Left colon (tissue), 2 donors: ENCODE measurements around the gene GAGE10. TPM values are rescaled to one million over a fixed set of nuclear protein-coding genes. Genes with fewer than 3 reads are reported as not detected.
"Not testable (repeated sequence)": the region's sequence is repeated elsewhere in the genome, so short reads cannot be mapped to it uniquely, and the experiment has no call there.

ENCODE experiments used
- ATAC-seq: fragments of 200-7000 bp; cut with Tn5 transposase; one replicate; pipeline ENCODE4 v1.9.1; 2020; ENCODE audit warnings: mild to moderate bottlenecking, moderate library complexity
- DNase-seq, 2 donors: peaks; one replicate each; pipeline ENCODE4 v3.0.0-alpha.2; 2020
- intact Hi-C, 2 donors: fragments of 100-400 bp; cut with DNase I in 1 of 2; cut with micrococcal nuclease in 1 of 2; formaldehyde crosslinking; loops; one replicate each; pipeline versions ENCODE4 v1.11.2 to v1.14.0; 2022; cut with DNase I, micrococcal nuclease
- total RNA-seq, 2 donors: library from RNA; stranded (reverse); fragmentation: NEBNext Ultra II Directional; extraction: Animal tissue kit (Norgen Biotek cat#: 25700); gene quantifications; one replicate each; pipeline ENCODE4 v1.2.1, GENCODE V29; 2021
- donor health status: DM: no; HTN: no; CAD: no.
- donor health status: DM: yes; HTN: yes; CAD: no.

GAGE10 gene
- total RNA-seq, 2 donors from 2014 or later, result not detected

DNA sequence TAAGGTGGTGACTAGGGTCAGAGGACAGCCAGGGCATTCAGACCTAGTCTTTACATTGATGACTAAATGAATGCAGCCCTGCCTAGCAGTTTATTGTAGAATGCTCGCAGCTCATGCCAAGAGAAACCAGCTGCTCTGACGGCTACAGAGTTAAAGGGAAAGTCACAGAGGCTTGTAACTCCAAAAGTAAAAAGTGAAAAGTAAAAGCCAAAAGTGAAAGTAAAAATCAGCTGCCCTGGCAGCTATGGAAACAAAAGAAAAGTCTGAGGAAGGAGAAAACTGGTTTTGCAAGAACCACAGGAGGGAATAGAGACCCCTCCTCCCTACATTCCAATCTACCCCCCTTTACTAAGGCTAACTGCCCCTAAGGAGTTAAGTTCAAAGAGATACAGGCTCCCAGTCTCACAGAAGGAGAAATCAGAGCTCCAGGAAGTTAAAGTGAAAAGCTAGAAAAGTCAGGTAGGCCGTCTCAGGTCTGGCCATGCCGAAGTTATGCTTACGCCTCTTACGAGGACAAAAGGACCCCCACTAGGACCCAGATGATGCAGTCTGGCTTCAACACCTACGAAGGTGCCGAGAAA, 6.0 kb downstream of the GAGE10 start:
- ATAC-seq (peak; percentile 84), DNase-seq (peak in 1 of 2 donors; percentile 35)
- intact Hi-C loops, result no loop called here

DNA sequence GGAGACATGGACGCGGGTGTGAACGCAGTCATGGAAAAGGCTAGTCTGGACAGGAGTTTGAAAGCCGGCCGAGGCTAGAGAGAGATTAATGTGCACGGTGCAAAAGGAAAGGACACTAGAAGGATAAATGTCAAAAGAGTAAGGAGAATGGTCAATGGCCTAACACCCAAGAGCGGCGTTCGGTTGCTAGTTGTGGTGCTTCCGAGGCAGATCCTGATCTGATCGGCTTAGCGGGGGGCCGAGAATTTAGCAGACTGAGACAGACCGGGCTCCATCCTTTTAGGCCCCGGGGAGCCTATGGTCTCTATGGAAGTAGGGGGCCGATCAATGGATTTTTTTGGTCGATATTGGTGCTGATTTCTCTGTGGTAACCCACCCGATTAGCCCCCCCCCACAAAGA, 6.9 kb downstream of the GAGE10 start:
- intact Hi-C loops, result no loop called here
- ATAC-seq (no peak), DNase-seq (no peak)

DNA sequence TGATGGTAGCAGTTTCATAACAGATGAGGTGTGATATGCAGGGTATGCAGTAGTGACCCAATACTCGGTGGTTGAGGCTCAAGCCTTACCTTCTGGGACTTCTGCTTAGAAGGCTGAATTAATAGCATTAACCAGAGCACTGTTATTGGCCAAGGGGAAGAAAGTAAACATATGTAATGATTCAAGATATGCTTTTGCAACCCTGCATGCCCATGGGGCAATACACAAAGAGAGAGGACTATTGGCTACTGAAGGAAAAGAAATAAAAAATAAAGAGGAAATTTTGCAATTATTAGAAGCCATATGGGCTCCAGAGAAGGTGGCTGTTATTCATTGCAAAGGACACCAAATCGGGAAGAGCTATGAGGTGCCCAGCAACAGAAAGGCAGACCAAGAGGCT, 8.7 kb downstream of the GAGE10 start:
- DNase-seq, result no peak
- intact Hi-C loops, result no loop called here
- ATAC-seq, result no peak

DNA sequence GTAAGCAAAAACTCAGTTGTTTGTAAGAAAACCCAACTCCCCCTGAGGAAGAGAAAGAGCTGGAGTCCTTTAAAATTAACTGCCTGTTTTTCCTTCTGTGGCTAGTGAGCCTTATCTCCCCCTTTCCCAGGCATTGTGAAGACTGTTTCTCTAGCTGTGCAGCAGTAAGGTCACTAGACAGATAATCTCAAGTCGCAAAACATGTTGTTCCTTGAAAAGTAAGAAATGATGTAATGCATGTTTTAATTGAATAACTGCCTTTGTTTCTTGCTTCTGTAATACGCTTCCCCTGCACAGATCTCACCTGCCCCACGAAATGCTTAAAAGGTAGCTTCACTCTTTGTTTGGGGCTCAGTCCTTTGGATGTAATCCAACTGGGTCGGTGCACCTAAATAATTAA, 12.6 kb downstream of the GAGE10 start:
- ATAC-seq (no peak), DNase-seq (no peak)
- intact Hi-C loops, result no loop called here

DNA sequence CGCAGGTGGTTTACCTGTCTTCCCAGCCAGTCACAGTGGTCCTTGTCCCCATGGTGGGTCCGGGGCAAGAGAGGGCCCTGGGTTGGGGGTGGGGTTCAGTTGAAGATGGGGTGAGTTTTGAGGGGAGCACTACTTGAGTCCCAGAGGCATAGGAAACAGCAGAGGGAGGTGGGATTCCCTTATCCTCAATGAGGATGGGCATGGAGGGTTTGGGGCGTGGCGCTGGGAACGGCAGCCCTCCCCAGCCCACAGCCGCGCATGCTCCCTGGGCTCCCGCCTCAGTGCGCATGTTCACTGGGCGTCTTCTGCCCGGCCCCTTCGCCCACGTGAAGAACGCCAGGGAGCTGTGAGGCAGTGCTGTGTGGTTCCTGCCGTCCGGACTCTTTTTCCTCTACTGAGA, 18.3 kb downstream of the GAGE10 start, which contains the start of gene GAGE12J:
Gene GAGE12J (plus strand): TSS at position 301 of the 400 bp plus-strand sequence. CDS start 1,157 bp downstream, outside the sequence.
- DNase-seq, ATAC-seq, intact Hi-C loops: not testable (repeated sequence)

DNA sequence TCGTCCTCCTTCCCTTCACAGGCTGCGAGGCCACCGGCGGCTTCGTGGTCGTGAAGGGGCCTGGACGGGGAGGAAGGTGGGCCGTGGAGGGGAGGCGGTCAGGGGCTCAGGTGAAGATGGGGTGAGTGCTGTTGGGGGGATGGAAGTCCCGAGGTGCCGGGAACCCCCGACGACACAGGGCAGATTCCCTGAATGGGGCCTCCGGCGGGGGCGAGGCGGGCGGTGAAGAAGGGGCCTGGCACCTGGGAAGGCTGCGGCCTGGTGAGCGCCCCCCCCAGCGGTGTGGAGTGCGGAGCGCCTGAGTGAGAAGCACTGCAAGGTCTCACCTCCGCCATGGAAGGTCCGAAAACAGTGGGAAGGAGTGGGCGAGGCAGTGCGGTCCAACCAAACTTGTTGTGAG, 18.8 kb downstream of the GAGE10 start:
- ATAC-seq, DNase-seq, intact Hi-C loops: not testable (repeated sequence)

DNA sequence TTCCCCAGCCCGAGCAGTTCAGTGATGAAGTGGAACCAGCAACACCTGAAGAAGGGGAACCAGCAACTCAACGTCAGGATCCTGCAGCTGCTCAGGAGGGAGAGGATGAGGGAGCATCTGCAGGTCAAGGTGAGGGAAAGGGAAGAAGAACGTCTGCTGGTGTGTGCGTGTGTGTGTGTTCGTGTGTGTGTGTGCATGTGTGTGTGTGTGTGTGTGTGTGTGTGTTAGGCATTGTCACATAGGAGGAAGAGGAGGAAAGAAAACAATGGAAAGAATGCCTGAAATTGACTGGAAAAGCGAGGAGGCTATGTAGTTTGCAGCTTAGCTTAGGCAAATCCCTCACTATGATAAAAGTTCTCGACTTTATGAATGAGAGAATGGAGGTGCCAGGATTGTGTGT, 20.3 kb downstream of the GAGE10 start:
- ATAC-seq, intact Hi-C loops, DNase-seq: not testable (repeated sequence)

DNA sequence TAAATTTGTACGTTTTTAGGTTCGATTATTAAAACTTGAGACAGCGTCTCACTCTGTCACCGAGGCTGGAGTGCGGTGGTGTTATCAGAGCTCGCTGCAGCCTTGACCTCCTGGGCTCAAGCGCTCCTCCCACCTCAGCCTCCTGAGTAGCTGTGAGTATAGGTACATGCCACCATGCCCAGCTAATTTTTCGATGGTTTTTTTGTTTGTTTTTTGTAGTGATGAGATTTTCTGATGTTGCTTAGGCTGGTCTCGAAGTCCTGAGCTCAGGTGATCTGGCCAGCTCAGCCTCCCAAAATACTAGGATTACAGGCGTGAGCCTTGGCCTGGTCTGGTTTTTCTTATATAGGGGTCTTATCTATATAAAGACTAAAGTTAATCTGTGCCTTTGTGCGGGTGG, 27.0 kb downstream of the GAGE10 start:
- intact Hi-C loops, ATAC-seq, DNase-seq: not testable (repeated sequence)

DNA sequence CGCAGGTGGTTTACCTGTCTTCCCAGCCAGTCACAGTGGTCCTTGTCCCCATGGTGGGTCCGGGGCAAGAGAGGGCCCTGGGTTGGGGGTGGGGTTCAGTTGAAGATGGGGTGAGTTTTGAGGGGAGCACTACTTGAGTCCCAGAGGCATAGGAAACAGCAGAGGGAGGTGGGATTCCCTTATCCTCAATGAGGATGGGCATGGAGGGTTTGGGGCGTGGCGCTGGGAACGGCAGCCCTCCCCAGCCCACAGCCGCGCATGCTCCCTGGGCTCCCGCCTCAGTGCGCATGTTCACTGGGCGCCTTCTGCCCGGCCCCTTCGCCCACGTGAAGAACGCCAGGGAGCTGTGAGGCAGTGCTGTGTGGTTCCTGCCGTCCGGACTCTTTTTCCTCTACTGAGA, 27.8 kb downstream of the GAGE10 start, which contains the start of gene GAGE13:
Gene GAGE13 (plus strand): TSS at position 301 of the 400 bp plus-strand sequence. CDS start 1,156 bp downstream, outside the sequence.
- DNase-seq, ATAC-seq, intact Hi-C loops: not testable (repeated sequence)

DNA sequence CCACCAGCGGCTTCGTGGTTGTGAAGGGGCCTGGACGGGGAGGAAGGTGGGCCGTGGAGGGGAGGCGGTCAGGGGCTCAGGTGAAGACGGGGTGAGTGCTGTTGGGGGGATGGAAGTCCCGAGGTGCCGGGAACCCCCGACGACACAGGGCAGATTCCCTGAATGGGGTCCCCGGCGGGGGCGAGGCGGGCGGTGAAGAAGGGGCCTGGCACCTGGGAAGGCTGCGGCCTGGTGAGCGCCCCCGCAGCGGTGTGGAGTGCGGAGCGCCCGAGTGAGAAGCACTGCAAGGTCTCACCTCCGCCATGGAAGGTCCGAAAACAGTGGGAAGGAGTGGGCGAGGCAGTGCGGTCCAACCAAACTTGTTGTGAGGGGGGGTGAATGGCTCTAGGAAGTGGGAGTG, 28.4 kb downstream of the GAGE10 start:
- ATAC-seq, DNase-seq, intact Hi-C loops: not testable (repeated sequence)

DNA sequence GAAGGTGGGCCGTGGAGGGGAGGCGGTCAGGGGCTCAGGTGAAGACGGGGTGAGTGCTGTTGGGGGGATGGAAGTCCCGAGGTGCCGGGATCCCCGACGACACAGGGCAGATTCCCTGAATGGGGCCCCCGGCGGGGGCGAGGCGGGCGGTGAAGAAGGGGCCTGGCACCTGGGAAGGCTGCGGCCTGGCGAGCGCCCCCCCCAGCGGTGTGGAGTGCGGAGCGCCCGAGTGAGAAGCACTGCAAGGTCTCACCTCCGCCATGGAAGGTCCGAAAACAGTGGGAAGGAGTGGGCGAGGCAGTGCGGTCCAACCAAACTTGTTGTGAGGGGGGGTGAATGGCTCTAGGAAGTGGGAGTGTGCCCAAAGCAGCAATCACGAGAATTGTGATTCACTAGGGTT, 38.0 kb downstream of the GAGE10 start:
- intact Hi-C loops, DNase-seq, ATAC-seq: not testable (repeated sequence)

DNA sequence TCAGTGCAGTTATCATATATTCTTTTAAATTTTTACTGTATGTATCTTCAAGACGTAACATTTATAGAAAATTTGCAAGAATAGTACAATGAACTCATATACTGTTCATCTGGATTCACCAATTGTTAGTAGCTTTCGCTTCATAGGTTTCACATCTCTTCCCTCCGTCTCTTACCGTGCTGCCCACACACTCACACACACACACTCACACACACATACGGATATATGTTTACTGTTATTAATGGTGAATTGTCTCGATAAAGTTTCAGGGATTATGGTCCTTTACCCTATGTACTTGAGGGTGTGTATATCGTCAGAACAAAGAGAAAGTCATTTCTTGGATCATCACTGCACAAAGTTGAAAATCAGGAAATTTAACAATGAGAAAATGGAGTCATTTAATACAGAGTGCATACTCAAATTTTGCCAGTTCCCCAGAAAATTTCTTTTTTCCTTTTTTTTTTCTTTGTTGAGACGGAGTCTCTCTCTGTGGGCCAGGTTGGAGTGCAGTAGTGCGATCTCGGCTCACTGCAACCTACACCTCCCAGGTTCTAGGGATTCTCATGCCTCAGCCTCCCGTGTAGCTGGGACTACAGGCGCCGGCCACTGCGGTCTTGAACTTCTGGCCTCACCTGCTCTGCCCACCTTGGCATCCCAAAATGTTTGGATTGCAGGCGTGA, 41.2 kb downstream of the GAGE10 start:
- intact Hi-C loops, ATAC-seq, DNase-seq: not testable (repeated sequence)

DNA sequence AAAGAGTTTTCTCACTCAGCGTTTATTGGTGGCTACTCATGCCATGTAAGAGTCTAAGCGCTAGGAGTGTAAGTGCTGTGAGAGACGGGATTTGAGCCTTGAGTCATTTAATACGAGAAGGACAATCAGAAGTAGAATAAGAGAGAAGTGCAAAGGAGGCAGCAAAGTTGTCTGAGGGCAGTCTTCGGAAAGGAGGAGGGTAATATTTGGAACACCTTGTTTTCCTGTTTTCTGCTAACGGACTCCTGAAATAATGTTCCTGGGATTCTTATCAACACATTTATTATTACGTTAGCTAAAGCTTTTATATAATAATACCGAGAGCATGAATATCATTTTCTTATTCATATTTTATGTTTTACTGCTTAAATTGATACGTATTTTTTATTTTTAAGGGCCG, 42.0 kb downstream of the GAGE10 start:
- DNase-seq, intact Hi-C loops, ATAC-seq: not testable (repeated sequence)

DNA sequence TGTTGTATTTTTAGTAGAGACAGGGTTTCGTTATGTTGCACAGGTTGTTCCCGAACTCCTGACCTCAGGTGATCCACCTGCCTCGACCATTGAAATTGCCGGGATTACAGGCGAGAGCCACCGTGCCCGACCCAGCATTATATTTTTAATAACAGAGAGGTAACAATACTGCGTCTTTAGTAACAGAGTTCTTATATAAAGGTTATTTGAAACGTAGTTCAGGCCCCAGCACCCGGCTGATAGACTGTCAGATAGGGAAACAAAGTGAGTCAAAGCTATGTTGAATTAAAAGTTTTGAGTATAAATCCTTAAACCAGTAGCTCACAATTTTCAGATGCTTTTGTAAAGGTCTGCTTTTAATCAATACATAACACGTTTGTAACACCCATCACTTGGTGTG, 42.7 kb downstream of the GAGE10 start:
- DNase-seq, ATAC-seq, intact Hi-C loops: not testable (repeated sequence)

Other genes starting within 250 kb of the GAGE10 start
- 10 to 100 TPM; 15.0 to 15.7 TPM for gene CCDC120, start 244.6 kb upstream of the GAGE10 start, total RNA-seq
- 1 to 10 TPM; 4.2 to 5.9 TPM for gene PRAF2, start 229.6 kb upstream of the GAGE10 start, total RNA-seq
- gene WDR45, start 223.8 kb upstream of the GAGE10 start, total RNA-seq, result 10 to 100 TPM; 39.7 to 57.7 TPM
- 10 to 100 TPM; 21.7 to 23.8 TPM for gene GPKOW, start 179.9 kb upstream of the GAGE10 start, total RNA-seq
- 10 to 100 TPM; 13.9 to 15.7 TPM for gene MAGIX, start 140.9 kb upstream of the GAGE10 start, total RNA-seq
- gene PLP2, start 131.7 kb upstream of the GAGE10 start, total RNA-seq, result 100 to 1,000 TPM; 140 to 142 TPM
- 10 to 100 TPM; 11.5 to 15.1 TPM for gene PRICKLE3, start 117.3 kb upstream of the GAGE10 start, total RNA-seq
- gene SYP, start 103.5 kb upstream of the GAGE10 start, total RNA-seq, result 1 to 10 TPM; 4.6 to 6.9 TPM
- gene CACNA1F, start 70.3 kb upstream of the GAGE10 start, total RNA-seq, result 1 to 10 TPM in 1 of 2 donors, under 1 TPM in 1; 0.70 to 2.0 TPM
- 10 to 100 TPM; 14.3 to 16.9 TPM for gene CCDC22, start 68.2 kb upstream of the GAGE10 start, total RNA-seq
- under 1 TPM in 1 of 2 donors, not detected in 1; 0.14 TPM for gene FOXP3, start 38.9 kb upstream of the GAGE10 start, total RNA-seq
- 1 to 10 TPM; 1.9 to 2.5 TPM for gene PPP1R3F, start 33.9 kb upstream of the GAGE10 start, total RNA-seq
- gene GAGE12J, start 18.4 kb downstream of the GAGE10 start, total RNA-seq, result not detected
- not detected for gene GAGE13, start 27.9 kb downstream of the GAGE10 start, total RNA-seq
- not detected for gene GAGE12C, start 228.5 kb downstream of the GAGE10 start, total RNA-seq
- not detected for gene GAGE12D, start 238.1 kb downstream of the GAGE10 start, total RNA-seq
- not detected for gene GAGE12E, start 247.6 kb downstream of the GAGE10 start, total RNA-seq